HG03442 (cell line): ENCODE measurements around the gene DNAJC17.

Source experiments
- ATAC-seq: cut with Tn5 transposase; IDR thresholded peaks from one replicate; pipeline ENCODE4 v1.9.1; 2021; ENCODE audit warnings: mild to moderate bottlenecking, moderate library complexity; ENCODE audit not compliant: unreplicated experiment

DNAJC17 gene, protein sequence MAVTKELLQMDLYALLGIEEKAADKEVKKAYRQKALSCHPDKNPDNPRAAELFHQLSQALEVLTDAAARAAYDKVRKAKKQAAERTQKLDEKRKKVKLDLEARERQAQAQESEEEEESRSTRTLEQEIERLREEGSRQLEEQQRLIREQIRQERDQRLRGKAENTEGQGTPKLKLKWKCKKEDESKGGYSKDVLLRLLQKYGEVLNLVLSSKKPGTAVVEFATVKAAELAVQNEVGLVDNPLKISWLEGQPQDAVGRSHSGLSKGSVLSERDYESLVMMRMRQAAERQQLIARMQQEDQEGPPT

DNA sequence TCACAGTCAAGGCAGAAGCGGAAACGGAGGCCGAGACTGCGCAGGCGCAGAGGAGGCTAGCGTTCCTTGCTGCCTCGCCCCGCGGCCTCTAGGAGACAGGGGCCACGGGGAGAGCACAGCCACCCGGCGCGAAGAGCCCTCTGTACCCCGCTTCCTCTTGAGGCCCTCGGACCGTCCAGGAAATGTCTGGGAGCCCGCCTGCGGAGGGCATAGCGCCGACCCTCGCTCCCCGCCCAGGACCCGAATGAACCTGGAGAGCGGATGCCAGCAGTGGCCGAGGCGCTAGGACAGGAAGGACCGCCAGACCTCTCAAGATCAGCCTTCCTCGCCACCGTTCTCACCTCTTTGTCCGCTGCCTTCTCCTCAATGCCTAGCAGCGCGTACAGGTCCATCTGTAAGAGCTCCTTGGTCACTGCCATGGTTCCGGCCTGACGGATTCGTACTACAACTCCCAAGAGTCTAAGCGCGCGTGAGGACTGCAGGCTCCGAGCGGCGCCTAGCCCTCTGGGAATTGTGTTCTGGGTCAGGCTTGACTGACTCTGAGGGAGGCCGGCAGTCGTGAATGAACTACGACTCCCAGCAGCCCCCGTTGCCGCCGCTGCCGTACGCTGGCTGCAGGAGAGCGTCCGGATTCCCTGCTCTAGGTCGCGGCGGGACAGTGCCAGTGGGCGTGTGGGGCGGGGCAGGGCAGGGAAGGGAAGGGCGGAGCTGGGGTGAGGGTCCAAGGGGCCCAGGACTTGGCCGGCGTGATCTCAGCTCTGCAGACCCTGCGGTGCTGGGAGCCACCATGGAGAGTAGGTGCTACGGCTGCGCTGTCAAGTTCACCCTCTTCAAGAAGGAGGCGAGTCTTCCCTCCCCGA is at the start of gene DNAJC17, which contains the start of gene ZFYVE19:
Gene DNAJC17, minus strand, starts transcription at position 446 of the 860 bp plus-strand sequence. Its CDS starts 27 bp downstream, at position 419.
Gene ZFYVE19, plus strand, starts transcription at position 62 of the 860 bp plus-strand sequence. Its CDS starts 501 bp downstream, at position 563.
- peak; percentile 89 for ATAC-seq

DNA sequence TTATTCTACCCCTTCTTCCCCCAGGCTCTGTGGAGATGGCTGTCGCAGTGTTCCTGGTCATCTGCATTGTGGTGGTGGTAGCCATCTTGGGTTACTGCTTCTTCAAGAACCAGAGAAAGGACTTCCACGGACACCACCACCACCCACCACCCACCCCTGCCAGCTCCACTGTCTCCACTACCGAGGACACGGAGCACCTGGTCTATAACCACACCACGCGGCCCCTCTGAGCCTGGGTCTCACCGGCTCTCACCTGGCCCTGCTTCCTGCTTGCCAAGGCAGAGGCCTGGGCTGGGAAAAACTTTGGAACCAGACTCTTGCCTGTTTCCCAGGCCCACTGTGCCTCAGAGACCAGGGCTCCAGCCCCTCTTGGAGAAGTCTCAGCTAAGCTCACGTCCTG is 49.5 kb upstream of the DNAJC17 start:
- ATAC-seq: no peak

DNA sequence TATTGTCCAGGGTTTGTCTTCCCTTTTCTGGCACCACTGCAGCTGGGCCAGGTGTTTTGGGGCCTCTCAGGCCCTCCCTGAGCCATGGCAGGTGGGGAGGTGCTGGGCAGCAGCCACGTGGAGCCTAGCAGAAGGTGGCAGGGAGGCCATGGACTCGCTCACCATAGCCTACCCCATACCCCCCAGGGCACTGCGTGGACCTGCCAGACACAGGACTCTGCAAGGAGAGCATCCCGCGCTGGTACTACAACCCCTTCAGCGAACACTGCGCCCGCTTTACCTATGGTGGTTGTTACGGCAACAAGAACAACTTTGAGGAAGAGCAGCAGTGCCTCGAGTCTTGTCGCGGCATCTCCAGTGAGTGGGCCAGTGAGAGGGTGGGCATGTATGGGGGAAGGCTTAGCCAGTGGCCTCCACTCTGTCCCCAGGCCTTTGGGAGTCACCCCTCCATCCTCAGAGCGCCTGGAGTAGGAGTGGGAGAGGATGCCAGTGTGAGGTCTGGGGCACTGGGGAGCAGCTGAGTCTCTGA is 48.5 kb upstream of the DNAJC17 start:
- no peak for ATAC-seq

DNA sequence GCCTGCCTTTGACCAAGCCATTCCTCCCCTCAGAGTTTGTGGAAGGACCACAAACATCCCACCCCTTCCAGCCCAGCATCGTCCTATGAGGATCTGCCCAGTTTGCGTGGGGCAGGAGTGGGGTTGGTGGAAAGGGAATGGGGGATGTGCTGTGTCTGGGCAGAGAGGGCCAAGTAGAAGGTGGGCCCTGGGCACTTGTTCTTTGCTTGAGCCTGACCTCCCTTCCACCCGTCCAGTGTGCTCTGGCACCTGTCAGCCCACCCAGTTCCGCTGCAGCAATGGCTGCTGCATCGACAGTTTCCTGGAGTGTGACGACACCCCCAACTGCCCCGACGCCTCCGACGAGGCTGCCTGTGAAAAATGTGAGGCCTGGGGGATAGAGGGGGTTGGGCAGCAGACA is 46.9 kb upstream of the DNAJC17 start:
- no peak for ATAC-seq

DNA sequence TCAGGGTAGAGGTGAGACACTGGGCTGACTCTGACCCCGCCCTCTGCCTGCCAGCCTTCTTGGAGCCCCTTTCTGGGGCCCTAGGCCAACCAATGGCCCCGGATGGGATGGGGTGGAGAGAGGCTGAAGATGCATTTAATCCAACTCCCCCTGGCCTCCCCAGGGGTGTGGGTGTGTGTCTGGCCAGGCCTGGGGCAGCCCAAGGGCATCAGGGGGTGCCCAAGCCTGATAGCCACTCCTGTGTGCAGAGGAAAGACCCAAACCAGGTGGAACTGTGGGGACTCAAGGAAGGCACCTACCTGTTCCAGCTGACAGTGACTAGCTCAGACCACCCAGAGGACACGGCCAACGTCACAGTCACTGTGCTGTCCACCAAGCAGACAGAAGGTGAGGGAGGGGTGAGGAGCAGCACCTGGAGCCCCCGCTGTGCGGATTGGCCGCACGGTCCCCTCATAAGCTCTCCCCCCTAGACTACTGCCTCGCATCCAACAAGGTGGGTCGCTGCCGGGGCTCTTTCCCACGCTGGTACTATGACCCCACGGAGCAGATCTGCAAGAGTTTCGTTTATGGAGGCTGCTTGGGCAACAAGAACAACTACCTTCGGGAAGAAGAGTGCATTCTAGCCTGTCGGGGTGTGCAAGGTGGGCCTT is 46.1 kb upstream of the DNAJC17 start:
- ATAC-seq: no peak

DNA sequence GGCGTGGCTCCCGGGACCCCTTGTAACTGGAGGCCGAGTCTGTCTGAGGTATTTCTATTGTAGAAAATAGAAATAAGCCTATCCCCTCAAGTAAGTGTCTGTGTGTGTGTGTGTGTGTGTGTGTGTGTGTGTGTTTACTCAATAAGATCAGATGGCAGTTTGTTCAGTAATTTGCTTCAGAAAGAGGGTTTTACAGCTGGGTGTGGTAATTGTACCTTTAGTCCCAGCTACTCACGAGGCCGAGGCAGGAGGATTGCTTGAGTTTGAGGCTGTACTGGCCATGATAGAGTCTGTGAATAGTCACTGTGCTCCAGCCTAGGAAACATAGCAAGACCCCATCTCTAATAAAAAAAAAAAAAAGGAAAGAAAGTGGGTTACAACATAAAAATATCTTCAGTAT is 45.3 kb upstream of the DNAJC17 start:
- no peak for ATAC-seq

DNA sequence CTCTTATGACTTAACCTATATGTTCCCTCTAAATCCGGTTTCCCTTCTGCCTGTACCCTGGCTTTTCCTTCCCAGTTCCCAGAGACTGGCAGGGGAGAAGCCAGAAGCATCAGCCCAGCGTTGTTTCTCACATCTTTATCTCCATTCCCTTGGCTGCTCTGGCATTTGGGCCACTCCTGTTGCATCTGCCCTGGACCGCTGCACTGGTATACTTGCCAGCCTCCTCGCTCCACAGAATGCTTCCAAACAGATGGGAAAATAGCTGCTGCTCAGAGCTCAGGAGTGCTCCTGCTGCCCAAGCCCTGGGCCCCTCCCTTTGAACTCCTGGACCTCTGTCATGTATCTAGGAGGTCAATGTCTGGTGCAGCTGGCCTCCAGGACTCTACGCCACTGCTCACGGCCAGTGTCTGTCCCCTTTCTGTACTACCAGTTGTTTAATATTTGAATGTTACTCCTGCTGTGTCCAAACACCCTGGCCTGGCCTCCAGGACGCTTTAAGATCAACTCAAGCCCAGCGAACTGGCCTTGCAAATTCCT is 43.4 kb upstream of the DNAJC17 start:
- ATAC-seq: no peak

DNA sequence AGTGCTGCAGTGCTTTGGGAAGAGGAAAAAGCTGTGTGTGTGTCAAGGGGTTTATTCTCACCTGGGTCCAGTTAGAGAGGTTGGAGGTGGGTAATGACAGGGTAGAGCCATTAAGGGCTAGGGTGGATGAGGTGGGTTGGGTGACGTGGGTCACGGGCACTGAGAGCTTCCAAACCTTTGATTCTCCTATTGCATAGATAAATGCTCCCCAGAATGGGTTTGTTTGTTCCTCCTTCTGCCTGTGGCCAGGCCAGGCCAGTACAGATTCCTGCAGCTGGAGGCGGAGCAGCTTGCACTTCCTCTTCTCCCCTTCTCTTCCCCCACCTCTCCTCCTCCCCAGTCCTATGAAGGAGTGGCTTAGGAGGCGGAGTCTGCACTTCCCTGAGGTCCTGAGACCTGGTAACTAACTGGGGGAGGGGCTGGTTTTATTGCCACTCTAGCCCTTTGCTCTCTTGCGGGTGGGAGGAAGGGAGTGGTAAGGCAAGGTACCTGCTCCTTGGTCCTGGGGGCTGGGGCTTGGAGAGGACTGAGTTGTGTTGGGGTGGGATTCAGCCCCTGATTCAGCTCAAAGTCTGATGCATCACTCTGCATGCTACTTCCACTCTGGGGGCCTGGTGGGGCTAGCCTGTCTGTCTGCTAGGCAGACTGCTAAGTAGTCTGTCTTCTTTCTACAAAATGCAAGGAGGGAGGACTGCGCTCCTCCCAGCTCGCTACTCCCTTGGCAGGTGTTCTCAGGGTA is 40.1 kb upstream of the DNAJC17 start:
- ATAC-seq: no peak

DNA sequence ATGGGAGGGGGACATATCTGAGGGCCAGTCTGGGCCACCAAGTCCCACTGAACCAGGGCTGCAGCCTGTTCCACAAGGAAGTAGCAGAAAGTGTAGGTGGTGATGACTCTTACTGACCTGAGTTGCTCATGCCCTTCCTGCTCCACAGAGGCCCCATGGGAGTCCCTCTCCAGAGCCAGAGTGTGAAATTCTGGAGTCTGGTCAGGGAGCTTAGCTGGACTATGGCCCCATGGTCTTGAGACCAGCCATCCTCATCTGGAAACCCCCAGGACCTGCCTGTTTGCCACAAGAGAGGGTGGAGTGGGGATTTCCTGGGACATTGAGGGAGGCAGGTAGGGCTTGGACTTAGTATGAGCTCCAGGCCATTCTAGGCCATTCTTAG is 39.6 kb upstream of the DNAJC17 start:
- no peak for ATAC-seq

DNA sequence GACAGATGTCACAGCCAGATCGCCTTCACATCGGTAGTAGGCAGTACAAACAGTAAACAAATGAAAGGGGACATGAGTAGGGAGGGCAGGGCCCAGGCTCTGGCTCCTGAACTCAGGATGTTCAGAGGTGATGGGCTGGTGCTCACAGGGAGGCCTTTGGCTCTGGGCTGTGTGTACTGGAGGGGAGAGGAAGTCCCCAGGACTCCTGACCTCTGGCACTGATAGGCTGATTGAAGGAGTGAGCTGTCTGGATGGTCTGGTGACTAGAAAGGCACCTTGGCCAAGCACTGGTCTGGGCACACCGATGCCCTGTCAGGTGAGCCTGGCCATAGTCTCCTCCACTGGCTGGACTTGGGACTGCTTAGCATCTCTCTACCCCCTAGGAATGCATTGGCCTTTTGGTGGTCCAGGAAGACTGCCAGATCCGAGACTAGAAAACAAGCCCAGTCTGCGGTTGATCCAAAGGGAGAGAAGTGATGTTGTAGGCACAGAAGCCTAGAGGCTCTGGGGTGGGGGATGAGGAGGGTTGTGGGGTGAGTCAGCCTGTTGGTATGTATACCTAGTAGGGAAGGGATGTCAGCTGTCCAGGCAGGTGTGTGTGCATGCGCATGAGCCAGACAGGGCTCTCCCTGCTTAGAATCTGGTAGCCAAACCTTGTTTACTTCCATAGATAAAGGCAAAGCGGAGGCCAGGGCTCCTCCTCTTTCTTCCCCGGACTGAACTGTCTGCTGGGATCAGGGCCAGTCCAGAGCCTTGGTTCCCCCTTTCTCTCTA is 38.4 kb upstream of the DNAJC17 start:
- no peak for ATAC-seq

DNA sequence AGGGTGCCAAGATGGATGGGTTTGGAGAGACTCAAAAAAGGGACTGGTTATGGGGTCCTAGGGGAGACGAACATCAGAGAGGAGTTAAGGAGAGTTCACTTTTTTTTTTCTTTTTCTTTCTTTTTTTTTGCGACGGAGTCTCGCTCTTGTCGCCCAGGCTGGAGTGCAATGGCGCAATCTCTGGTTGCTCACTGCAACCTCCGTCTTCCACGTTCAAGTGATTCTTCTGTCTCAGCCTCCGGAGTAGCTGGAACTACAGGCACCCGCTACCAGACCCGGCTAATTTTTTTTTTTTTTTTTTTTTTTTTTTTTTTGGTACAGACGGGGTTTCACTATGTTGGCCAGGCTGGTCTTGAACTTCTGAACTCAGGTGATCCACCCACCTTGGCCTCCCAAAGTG is 37.8 kb upstream of the DNAJC17 start:
- ATAC-seq: no peak

DNA sequence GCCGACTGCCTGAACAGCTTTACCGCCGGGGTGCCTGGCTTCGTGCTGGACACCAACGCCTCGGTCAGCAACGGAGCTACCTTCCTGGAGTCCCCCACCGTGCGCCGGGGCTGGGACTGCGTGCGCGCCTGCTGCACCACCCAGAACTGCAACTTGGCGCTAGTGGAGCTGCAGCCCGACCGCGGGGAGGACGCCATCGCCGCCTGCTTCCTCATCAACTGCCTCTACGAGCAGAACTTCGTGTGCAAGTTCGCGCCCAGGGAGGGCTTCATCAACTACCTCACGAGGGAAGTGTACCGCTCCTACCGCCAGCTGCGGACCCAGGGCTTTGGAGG is 37.4 kb upstream of the DNAJC17 start:
- ATAC-seq: no peak

DNA sequence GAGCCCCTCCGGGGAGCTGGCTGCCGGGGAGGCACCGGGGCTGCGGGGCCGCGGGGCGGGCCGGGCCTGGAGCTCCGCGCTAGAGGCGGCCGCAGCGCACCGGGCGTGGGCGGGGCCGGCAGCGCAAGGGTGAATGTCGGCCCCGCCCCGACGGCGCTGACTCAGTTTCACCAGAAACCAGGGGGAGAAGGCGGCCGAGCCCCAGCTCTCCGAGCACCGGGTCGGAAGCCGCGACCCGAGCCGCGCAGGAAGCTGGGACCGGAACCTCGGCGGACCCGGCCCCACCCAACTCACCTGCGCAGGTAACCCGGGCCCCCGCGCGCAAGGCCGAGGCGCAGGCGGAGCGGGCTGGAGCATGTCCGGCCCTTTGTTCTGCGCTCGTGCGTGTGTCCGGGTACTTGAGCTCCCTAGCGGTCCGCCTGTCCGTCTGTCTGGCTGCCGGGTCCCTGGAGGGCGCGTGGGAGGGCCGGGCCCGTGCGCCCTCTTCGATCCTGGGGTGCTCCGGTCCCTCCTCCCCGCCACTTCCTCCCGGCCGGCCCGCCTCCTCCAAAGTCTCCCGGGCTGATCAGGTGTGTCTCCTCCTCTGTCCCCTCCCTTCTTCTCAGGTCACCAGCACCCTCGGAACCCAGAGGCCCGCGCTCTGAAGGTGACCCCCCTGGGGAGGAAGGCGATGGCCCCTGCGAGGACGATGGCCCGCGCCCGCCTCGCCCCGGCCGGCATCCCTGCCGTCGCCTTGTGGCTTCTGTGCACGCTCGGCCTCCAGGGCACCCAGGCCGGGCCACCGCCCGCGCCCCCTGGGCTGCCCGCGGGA is 36.8 kb upstream of the DNAJC17 start, which contains the start of gene SPINT1:
Gene SPINT1, plus strand, starts transcription at position 164 of the 811 bp plus-strand sequence. Its CDS starts 507 bp downstream, at position 671.
- ATAC-seq: no peak

DNA sequence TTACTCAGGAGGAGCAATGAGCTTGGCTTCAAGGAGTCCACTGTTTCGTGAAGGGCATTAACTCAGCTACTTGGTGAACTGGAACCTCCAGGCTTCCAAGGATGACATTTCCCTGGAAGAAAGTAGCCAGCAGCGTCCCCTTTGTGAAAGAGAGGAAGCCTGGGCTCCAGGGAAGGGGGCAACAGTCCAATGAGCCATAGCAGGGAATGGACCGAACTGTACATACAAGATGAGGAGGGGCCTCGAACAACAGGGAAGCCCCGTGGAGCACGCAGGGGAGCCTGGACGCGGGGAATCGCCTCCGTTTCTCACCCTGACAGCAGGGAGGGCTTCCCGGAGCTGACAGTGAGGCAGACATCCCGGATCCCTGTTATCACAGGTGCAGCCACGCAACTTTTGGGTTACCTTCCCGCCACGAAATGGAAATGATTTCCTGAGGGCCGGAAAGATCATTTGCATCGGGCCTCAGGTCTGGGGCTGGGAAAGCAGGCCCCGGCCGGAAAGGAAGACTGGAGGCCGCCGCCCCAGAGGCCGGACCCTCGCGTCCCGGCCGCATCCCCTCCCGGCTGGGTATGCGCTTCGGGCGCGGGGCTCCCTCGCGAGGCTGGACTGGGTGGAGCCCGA is 36.1 kb upstream of the DNAJC17 start:
- ATAC-seq: no peak

DNA sequence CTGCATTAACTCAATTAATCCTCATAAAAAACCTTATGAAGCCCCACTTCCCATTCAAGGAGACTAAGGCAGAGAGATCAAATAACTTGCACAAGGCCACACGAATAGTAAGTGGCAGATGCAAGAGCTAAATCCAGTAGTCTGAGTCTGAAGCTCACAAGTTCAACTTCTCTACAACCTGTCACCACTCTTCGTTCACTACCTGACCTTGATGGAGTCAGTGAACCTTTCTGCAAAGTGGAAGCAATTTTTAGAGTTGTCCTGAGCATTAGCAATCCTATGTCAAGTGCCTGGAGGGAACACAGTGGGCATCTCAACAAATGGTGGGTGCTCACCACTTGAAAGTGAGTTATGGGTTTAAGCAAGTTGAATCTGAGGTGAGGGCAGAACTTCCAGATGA is 34.5 kb upstream of the DNAJC17 start:
- no peak for ATAC-seq

DNA sequence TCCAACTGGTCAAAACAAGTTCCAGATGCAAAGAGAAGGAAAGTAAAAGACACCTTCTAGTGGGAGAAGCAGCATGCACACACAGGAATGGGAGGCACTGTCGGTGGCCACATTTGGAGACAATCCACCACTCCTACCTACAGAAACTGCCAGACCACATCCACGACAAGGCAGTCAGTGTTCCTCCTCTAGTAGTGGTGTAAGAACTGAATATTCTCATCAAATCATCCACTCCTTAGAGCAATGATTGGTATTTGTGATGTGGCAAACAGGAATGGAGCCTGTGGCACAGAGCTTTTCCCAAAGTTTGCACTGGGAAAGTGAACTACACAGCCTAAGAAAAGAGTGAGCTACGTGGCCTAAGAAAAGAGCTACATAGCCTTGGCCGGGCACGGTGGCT is 31.5 kb upstream of the DNAJC17 start:
- ATAC-seq: no peak

DNA sequence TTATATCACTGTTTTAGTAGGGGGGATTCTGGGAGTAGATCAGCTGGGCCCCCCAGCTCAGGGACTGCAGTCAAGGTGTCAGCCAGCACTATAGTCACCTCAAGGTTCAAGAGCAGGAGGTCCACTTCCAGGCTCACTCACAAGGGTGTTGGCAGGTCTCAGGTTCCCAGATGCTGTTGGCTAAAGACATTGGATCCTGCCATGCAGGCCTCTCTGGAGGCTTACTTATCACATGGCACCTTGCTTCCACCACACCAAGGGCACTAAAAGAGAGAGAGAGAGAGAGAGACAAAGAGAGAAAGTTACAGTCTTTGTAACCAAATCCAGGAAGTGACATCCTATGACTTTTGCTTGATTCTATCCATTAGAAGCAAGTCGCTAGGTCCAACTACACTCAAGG is 28.7 kb upstream of the DNAJC17 start:
- no peak for ATAC-seq

DNA sequence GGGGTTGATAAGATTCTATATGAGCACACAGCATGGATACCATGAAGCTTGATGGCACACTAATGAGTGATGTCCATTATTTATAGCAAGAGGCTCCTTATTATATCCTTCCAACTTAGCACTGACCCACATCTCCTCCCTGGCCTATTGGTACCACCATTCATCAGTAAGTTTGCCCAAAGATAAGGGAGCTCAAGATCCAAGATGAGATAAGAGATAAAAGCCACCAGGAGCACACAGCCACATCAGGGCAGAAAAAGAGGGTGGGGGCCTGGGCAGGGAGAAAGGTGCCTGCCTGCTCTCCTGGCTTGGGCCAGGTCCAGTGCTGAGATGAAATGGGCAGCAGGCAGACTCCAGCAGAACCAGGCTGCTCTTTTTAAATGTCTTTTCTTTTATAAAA is 25.6 kb upstream of the DNAJC17 start:
- ATAC-seq: no peak
